Measurements from ENCODE around the gene FAM13A.

Gene FAM13A

DNA sequence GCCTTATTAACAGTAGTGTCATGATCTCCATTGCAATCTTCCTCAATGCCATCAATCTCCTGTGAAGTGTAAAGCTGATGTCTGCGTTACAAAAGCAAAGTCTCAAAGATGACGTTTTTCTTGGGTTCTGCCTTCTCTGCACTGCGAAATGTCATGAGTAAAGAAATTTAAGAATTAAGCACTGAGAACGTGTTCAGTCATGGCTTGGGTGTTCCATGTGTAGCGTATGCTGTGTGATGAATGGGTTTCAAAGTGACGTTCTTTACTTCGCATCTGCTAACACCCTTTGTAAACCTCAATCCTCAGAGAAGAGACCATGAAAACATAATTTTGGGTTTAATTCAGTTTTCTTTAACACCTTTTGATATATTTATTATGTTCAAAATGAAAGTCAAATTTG lies 360.4 kb downstream of the FAM13A start:
- ChIA-PET CTCF (interaction anchor here (1.5 to 3.6 kb wide), 4 partner anchors 10 to 327 kb away, joined by 5 to 15 read pairs (median 10); no protein-coding TSS in a partner anchor), POLR2A (no interaction called here)
- no peak for TF ChIP-seq CTCF (IDR thresholded peaks at IDR 0.05; ENCODE audit: insufficient read depth, low read length, missing control alignments)
- peak overlapping the region; percentile 63 for H3K4me3 ChIP-seq (ENCODE audit: low read depth, low read length)
- no peak for DNase-seq (ENCODE audit: low read depth, low spot score)

DNA sequence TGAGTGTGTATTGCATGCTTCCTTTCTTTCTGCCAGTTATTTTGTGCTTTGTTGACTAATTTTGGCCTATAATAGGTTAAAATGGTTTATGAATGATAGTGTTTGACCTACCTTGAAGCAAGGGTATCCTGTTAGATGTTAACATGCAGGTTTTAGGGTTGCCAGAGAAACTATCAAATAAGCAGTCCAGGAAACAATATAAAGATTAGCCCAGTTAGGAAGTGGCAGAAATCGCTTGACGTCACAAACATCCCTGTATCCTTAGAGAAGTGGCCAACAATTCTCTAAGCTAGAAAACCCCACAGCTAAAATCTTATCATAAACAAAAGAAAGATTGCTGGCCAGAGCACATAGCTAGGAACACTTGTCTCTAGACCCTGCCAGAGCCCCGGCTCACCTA lies 363.2 kb downstream of the FAM13A start:
- DNase-seq (ENCODE audit: low read depth, low spot score): no peak
- TF ChIP-seq CTCF (IDR thresholded peaks at IDR 0.05; ENCODE audit: insufficient read depth, low read length, missing control alignments): no peak
- POLR2A ChIA-PET: no interaction called here
- CTCF ChIA-PET: no interaction called here
- no peak overlapping the region for H3K4me3 ChIP-seq (ENCODE audit: low read depth, low read length)

GRCh38 chr4:88690355-88690754 lies 366.6 kb downstream of the FAM13A start:
- no peak for DNase-seq (ENCODE audit: low read depth, low spot score)
- no peak for TF ChIP-seq CTCF (IDR thresholded peaks at IDR 0.05; ENCODE audit: insufficient read depth, low read length, missing control alignments)
- no peak overlapping the region for H3K4me3 ChIP-seq (ENCODE audit: low read depth, low read length)
- ChIA-PET POLR2A (interaction anchor here (0.7 kb wide), 1 partner anchor 71 kb away, joined by 3 read pairs; no protein-coding TSS in a partner anchor), CTCF (interaction anchor here (0.8 to 2.5 kb wide), 5 partner anchors 13 to 333 kb away, joined by 3 to 11 read pairs (median 5); no protein-coding TSS in a partner anchor)

DNA sequence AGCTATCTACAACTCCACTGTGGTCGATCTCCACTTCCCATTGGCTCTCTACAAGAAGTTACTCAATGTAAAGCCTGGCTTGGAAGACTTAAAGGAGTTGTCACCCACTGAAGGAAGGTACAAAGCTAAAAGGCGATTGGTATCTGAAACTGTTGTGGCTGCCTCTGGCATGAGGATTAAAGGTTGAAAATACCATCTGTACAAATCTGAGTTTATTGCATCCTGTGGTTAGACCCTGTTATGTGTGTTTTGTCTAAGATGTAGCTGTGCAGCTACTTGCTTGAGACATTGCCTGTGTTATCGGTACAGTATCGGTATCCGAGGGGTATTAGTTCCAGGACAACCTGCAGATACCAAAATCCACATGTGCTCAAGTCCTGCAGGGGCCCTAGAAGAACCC lies 375.8 kb downstream of the FAM13A start:
- no peak overlapping the region for H3K4me3 ChIP-seq (ENCODE audit: low read depth, low read length)
- no peak for TF ChIP-seq CTCF (IDR thresholded peaks at IDR 0.05; ENCODE audit: insufficient read depth, low read length, missing control alignments)
- ChIA-PET POLR2A (no interaction called here), CTCF (interaction anchor here (1.3 kb wide), 1 partner anchor 25 kb away, joined by 4 read pairs; no protein-coding TSS in a partner anchor)
- DNase-seq (ENCODE audit: low read depth, low spot score): no peak

Measured in AG04449 (cell line).